Measurements from ENCODE around the gene HSPA1A. TPM values are rescaled to one million over a fixed set of nuclear protein-coding genes. Genes with fewer than 3 reads are reported as not detected.

Gene HSPA1A
- 10 to 100 TPM; 55.1 to 79.8 TPM for total RNA-seq

GRCh38 chr6:31815025-31815838 is at the start of gene HSPA1A, which contains the start of gene HSPA1L:
Gene HSPA1A (plus strand): TSS chr6:31815543. CDS start chr6:31815757, 214 bp downstream.
Gene HSPA1L (minus strand): TSS chr6:31815283. CDS start chr6:31811972, 3,311 bp downstream.
- H3K9me3 Mint-ChIP-seq, result no peaks in the 10 kb centered on the region
- peak within 1 kb of the TSS; percentile 88 to 98 for H3K27ac Mint-ChIP-seq
- DNase-seq (ENCODE audit: low spot score in 2 of 2) (peak; percentile 70 to 80), ATAC-seq (peak; percentile 23 to 43)
- peaks cover 7 to 27% of the 10 kb centered on the region in 2 donors for H3K36me3 Mint-ChIP-seq

- ATAC-seq (no peak), DNase-seq (ENCODE audit: low spot score in 2 of 2) (no peak)
- peak overlapping the region in 1 of 2 donors; percentile 74 for H3K27ac Mint-ChIP-seq
- peaks cover 14 to 16% of the 10 kb centered on the region in 2 donors for H3K36me3 Mint-ChIP-seq
- no peaks in the 10 kb centered on the region for H3K9me3 Mint-ChIP-seq
These were observed 49.8 kb upstream of the HSPA1A start for GRCh38 chr6:31765559-31765909.

- Mint-ChIP-seq H3K27ac (no peak overlapping the region), H3K36me3 (peaks cover 8 to 11% of the 10 kb centered on the region in 2 donors), H3K9me3 (no peaks in the 10 kb centered on the region)
- no peak for DNase-seq (ENCODE audit: low spot score in 2 of 2)
- no peak for ATAC-seq
These were observed 49.2 kb upstream of the HSPA1A start for GRCh38 chr6:31765910-31766794.

GRCh38 chr6:31767096-31767645 is 48.2 kb upstream of the HSPA1A start:
- Mint-ChIP-seq H3K9me3 (no peaks in the 10 kb centered on the region), H3K27ac (no peak overlapping the region), H3K36me3 (peaks cover 5 to 8% of the 10 kb centered on the region in 2 donors)
- no peak for ATAC-seq
- DNase-seq (ENCODE audit: low spot score in 2 of 2), result no peak

GRCh38 chr6:31768363-31769257 is 46.7 kb upstream of the HSPA1A start:
- no peak for DNase-seq (ENCODE audit: low spot score in 2 of 2)
- Mint-ChIP-seq H3K9me3 (no peaks in the 10 kb centered on the region), H3K36me3 (peaks cover 0 to 4% of the 10 kb centered on the region in 2 donors), H3K27ac (no peak overlapping the region)
- ATAC-seq, result no peak

- H3K36me3 Mint-ChIP-seq, result no peaks in the 10 kb centered on the region
These were observed 45.5 kb upstream of the HSPA1A start for GRCh38 chr6:31769684-31770371.

GRCh38 chr6:31770860-31771259 is 44.5 kb upstream of the HSPA1A start:
- Mint-ChIP-seq H3K9me3 (no peaks in the 10 kb centered on the region), H3K27ac (no peak overlapping the region), H3K36me3 (no peaks in the 10 kb centered on the region)
- ATAC-seq (no peak), DNase-seq (ENCODE audit: low spot score in 2 of 2) (no peak)

More at GRCh38 chr6:31769684-31770371, 45.5 kb upstream of the HSPA1A start:
- Mint-ChIP-seq H3K9me3 (no peaks in the 10 kb centered on the region), H3K27ac (no peak overlapping the region)
- peak; percentile 62 to 85 for ATAC-seq
- peak in 1 of 2 donors; percentile 92 for DNase-seq (ENCODE audit: low spot score in 2 of 2)

GRCh38 chr6:31771992-31772358 is 43.4 kb upstream of the HSPA1A start:
- no peak for DNase-seq (ENCODE audit: low spot score in 2 of 2)
- H3K27ac Mint-ChIP-seq, result no peak overlapping the region
- H3K36me3 Mint-ChIP-seq, result no peaks in the 10 kb centered on the region
- peak in 1 of 2 donors; percentile 52 for ATAC-seq
- no peaks in the 10 kb centered on the region for H3K9me3 Mint-ChIP-seq

- DNase-seq (ENCODE audit: low spot score in 2 of 2) (no peak), ATAC-seq (no peak)
- Mint-ChIP-seq H3K27ac (peak overlapping the region in 1 of 2 donors; percentile 63), H3K9me3 (no peaks in the 10 kb centered on the region), H3K36me3 (no peaks in the 10 kb centered on the region)
These were observed 40.2 kb upstream of the HSPA1A start for GRCh38 chr6:31775184-31775583.

GRCh38 chr6:31775633-31776484 is 39.5 kb upstream of the HSPA1A start:
- peak overlapping the region; percentile 29 to 63 for H3K27ac Mint-ChIP-seq
- no peaks in the 10 kb centered on the region for H3K9me3 Mint-ChIP-seq
- ATAC-seq, result no peak
- DNase-seq (ENCODE audit: low spot score in 2 of 2), result no peak
- peaks cover 0 to 1% of the 10 kb centered on the region in 2 donors for H3K36me3 Mint-ChIP-seq

GRCh38 chr6:31776485-31776988 is 38.8 kb upstream of the HSPA1A start:
- H3K36me3 Mint-ChIP-seq, result peaks cover 0 to 5% of the 10 kb centered on the region in 2 donors
- peak overlapping the region; percentile 29 to 63 for H3K27ac Mint-ChIP-seq
- no peak for DNase-seq (ENCODE audit: low spot score in 2 of 2)
- no peaks in the 10 kb centered on the region for H3K9me3 Mint-ChIP-seq
- no peak for ATAC-seq

- ATAC-seq (peak; percentile 92 to 94), DNase-seq (ENCODE audit: low spot score in 2 of 2) (peak; percentile 69 to 84)
- Mint-ChIP-seq H3K9me3 (no peaks in the 10 kb centered on the region), H3K36me3 (peaks cover 0 to 5% of the 10 kb centered on the region in 2 donors), H3K27ac (peak within 1 kb of the TSS; percentile 29 to 63)
These were observed 38.2 kb upstream of the HSPA1A start, which contains the start of gene VWA7 for GRCh38 chr6:31776989-31777666. Gene VWA7 (minus strand): TSS chr6:31777328. CDS start chr6:31776779, 549 bp downstream.

GRCh38 chr6:31777667-31778050 is 37.7 kb upstream of the HSPA1A start:
- DNase-seq (ENCODE audit: low spot score in 2 of 2), result no peak
- no peak for ATAC-seq
- peaks cover 0 to 5% of the 10 kb centered on the region in 2 donors for H3K36me3 Mint-ChIP-seq
- no peak overlapping the region for H3K27ac Mint-ChIP-seq
- H3K9me3 Mint-ChIP-seq, result no peaks in the 10 kb centered on the region

- DNase-seq (ENCODE audit: low spot score in 2 of 2) (no peak), ATAC-seq (no peak)
- peaks cover 0 to 5% of the 10 kb centered on the region in 2 donors for H3K36me3 Mint-ChIP-seq
- H3K9me3 Mint-ChIP-seq, result no peaks in the 10 kb centered on the region
- H3K27ac Mint-ChIP-seq, result no peak overlapping the region
These were observed 37.1 kb upstream of the HSPA1A start for GRCh38 chr6:31778193-31778592.
